Thyroid gland (tissue), 4 donors: ENCODE measurements around the gene NIF3L1. TPM values are rescaled to one million over a fixed set of nuclear protein-coding genes. Genes with fewer than 3 reads are reported as not detected.
A peak's percentile ranks its signal among the peaks of the same experiment; 100 is the strongest.

ENCODE experiments used
- DNase-seq, 2 donors: peaks; one replicate each; pipeline ENCODE4 v3.0.0-alpha.2; 2019
- H3K27ac ChIP-seq, 3 donors: fragments of 200-600 bp; sonication (generic); 1 replicate in 2 of 3; 2 replicates in 1 of 3; pipeline ENCODE4 v1.5.1; 2016 to 2019; ENCODE audit warnings: mild to moderate bottlenecking in 1 of 3, moderate library complexity in 1 of 3
- H3K27me3 ChIP-seq: fragments of 200-600 bp; sonication (generic); one replicate; pipeline ENCODE4 v1.5.1; 2019
- H3K36me3 ChIP-seq, 2 donors: fragments of 200-600 bp; sonication (generic); one replicate each; pipeline ENCODE4 v1.5.1; 2016 to 2019
- H3K4me1 ChIP-seq, 2 donors: fragments of 200-600 bp; sonication (generic); one replicate each; pipeline ENCODE4 v1.5.1; 2017 to 2019
- H3K4me3 ChIP-seq, 3 donors: fragments of 200-600 bp; sonication (generic); replicated peaks in 1 of 3; 1 replicate in 2 of 3; 2 replicates in 1 of 3; pipeline ENCODE4 v1.5.1; 2016; ENCODE audit warnings: mild to moderate bottlenecking in 1 of 3
- H3K9me3 ChIP-seq: fragments of 200-600 bp; sonication (generic); one replicate; pipeline ENCODE4 v1.5.1; 2017
- CTCF ChIP-seq, 6 experiments: fragments of 200-600 bp in 3 of 6; fragments of 450-650 bp in 3 of 6; sonication (generic) in 3 of 6; IDR thresholded peaks; one replicate each; pipeline ENCODE4 v1.5.1; 2016 to 2019; ENCODE audit warnings: antibody characterized with exemption in 6 of 6, mild to moderate bottlenecking in 2 of 6, inconsistent platforms in 1 of 6, moderate library complexity in 1 of 6
- POLR2A ChIP-seq, 2 donors: fragments of 450-650 bp; IDR thresholded peaks; one replicate each; pipeline ENCODE4 v1.6.1; 2017; ENCODE audit warnings: antibody characterized with exemption in 2 of 2, mild to moderate bottlenecking in 2 of 2, moderate library complexity in 1 of 2
- WGBS, 2 donors: methylation state at CpG; one replicate each; pipeline ENCODE4 v1.1.5; 2017; 5-methylcytosine and 5-hydroxymethylcytosine counted together
- intact Hi-C: fragments of 100-400 bp; cut with DNase I; formaldehyde crosslinking; loops from one replicate; pipeline ENCODE4 v1.15.1; 2023
- total RNA-seq, 4 donors: library from RNA; depleted of rRNA; stranded (reverse); fragments of >200 nt; gene quantifications; one replicate each; pipeline ENCODE4 v1.2.3, GENCODE V29; 2016

The NIF3L1 gene
- 10 to 100 TPM; 16.9 to 32.2 (median 27.2) TPM for total RNA-seq

GRCh38 chr2:200888704-200889625 lies at the start of gene NIF3L1, which contains the start of gene PPIL3:
Gene NIF3L1, plus strand, starts transcription at chr2:200889371. Its CDS starts 2,573 bp downstream, at chr2:200891944.
Gene PPIL3, minus strand, starts transcription at chr2:200889077. Its CDS starts 1,462 bp downstream, at chr2:200887615.
- Histone ChIP-seq H3K4me3 (peak within 1 kb of the TSS; percentile 42 to 80 (median 67)), H3K4me1 (peaks cover 9 to 17% of the 10 kb centered on the region in 2 donors), H3K27me3 (no peaks in the 10 kb centered on the region), H3K27ac (peak within 1 kb of the TSS; percentile 80 to 91 (median 84)), H3K9me3 (no peaks in the 10 kb centered on the region), H3K36me3 (peaks cover 4 to 14% of the 10 kb centered on the region in 2 donors)
- WGBS, 2 donors: 0 to 1% methylated on average over 36 to 50 of the region's 50 CpGs
- TF ChIP-seq POLR2A (IDR thresholded peaks at IDR 0.05) (peak in 1 of 2 donors; percentile 46), CTCF (IDR thresholded peaks at IDR 0.05) (peak in 2 of 6 experiments; percentile 10 to 11)
- intact Hi-C loops: no loop called here
- peak; percentile 97 to 98 for DNase-seq

GRCh38 chr2:200839513-200839912 lies 49.7 kb upstream of the NIF3L1 start:
- Histone ChIP-seq H3K27ac (no peak overlapping the region), H3K27me3 (no peaks in the 10 kb centered on the region), H3K9me3 (no peaks in the 10 kb centered on the region), H3K4me3 (no peak overlapping the region), H3K4me1 (no peaks in the 10 kb centered on the region), H3K36me3 (no peaks in the 10 kb centered on the region)
- TF ChIP-seq POLR2A (IDR thresholded peaks at IDR 0.05): no peak
- TF ChIP-seq CTCF (IDR thresholded peaks at IDR 0.05): no peak
- intact Hi-C loops: no loop called here
- 89 to 94% methylated on average over 3 of the region's 3 CpGs for WGBS, 2 donors
- DNase-seq: no peak

GRCh38 chr2:200843993-200844948 lies 44.9 kb upstream of the NIF3L1 start:
- H3K4me1 ChIP-seq: no peaks in the 10 kb centered on the region
- H3K4me3 ChIP-seq: no peak overlapping the region
- no peaks in the 10 kb centered on the region for H3K9me3 ChIP-seq
- intact Hi-C loops: no loop called here
- 88 to 90% methylated on average over 18 to 20 of the region's 24 CpGs for WGBS, 2 donors
- TF ChIP-seq POLR2A (IDR thresholded peaks at IDR 0.05) (no peak), CTCF (IDR thresholded peaks at IDR 0.05) (no peak)
- no peak overlapping the region for H3K27ac ChIP-seq
- no peak for DNase-seq
- no peaks in the 10 kb centered on the region for H3K27me3 ChIP-seq
- H3K36me3 ChIP-seq: no peaks in the 10 kb centered on the region

- TF ChIP-seq CTCF (IDR thresholded peaks at IDR 0.05): no peak
- no peak for TF ChIP-seq POLR2A (IDR thresholded peaks at IDR 0.05)
- no peak overlapping the region for H3K4me3 ChIP-seq
- intact Hi-C loops: no loop called here
- H3K4me1 ChIP-seq: no peaks in the 10 kb centered on the region
- 83 to 89% methylated on average over 3 to 5 of the region's 5 CpGs for WGBS, 2 donors
- no peaks in the 10 kb centered on the region for H3K9me3 ChIP-seq
- peaks cover 0 to under 1% of the 10 kb centered on the region in 2 donors for H3K36me3 ChIP-seq
- no peak overlapping the region for H3K27ac ChIP-seq
- no peak for DNase-seq
- H3K27me3 ChIP-seq: no peaks in the 10 kb centered on the region
These were observed 44.0 kb upstream of the NIF3L1 start for GRCh38 chr2:200845194-200845593.
